ENCODE measurements around the gene TMEM127. TPM values are rescaled to one million over a fixed set of nuclear protein-coding genes. Genes with fewer than 3 reads are reported as not detected.

TMEM127 gene
- total RNA-seq, 2 donors from 2014 or later: 40.4 to 50.4 TPM

- no peaks in the 10 kb centered on the region for H3K27me3 ChIP-seq (replicated peaks; ENCODE audit: insufficient read depth)
- H3K9me3 ChIP-seq: no peaks in the 10 kb centered on the region
- 18% methylated on average over 9 of the region's 9 CpGs for WGBS
- TF ChIP-seq CTCF (IDR thresholded peaks at IDR 0.05) (no peak), POLR2A (IDR thresholded peaks at IDR 0.05) (no peak), POLR2AphosphoS5 (IDR thresholded peaks at IDR 0.05) (no peak)
- peaks cover 8% of the 10 kb centered on the region for H3K4me1 ChIP-seq (replicated peaks)
- peaks cover 7 to 16% of the 10 kb centered on the region in 2 donors for H3K36me3 ChIP-seq
- intact Hi-C loops (cut with DNase I): loop anchor here (2.0 to 10.0 kb wide), 2 partner anchors 39 to 199 kb away; partner anchors contain the start of genes CIAO1 and NEURL3
- H3K4me3 ChIP-seq: peak overlapping the region; percentile 67 to 72
- peak overlapping the region; percentile 72 to 77 for H3K27ac ChIP-seq
- DNase-seq (ENCODE audit: low spot score): no peak
Measured at GRCh38 chr2:96305979-96306308, 40.1 kb upstream of the TMEM127 start.

GRCh38 chr2:96305091-96305978 lies 39.5 kb upstream of the TMEM127 start, which contains the start of gene SNRNP200:
SNRNP200 (minus strand) TSS chr2:96305546; CDS start chr2:96305437, 109 bp downstream.
- H3K9me3 ChIP-seq: no peaks in the 10 kb centered on the region
- H3K36me3 ChIP-seq: peaks cover 13 to 16% of the 10 kb centered on the region in 2 donors
- WGBS: under 1% methylated on average over 61 of the region's 61 CpGs
- peak within 1 kb of the TSS; percentile 67 to 72 for H3K4me3 ChIP-seq
- TF ChIP-seq CTCF (IDR thresholded peaks at IDR 0.05) (peak in 1 of 4 experiments; percentile 24), POLR2AphosphoS5 (IDR thresholded peaks at IDR 0.05) (peak; percentile 96), POLR2A (IDR thresholded peaks at IDR 0.05) (peak; percentile 62)
- H3K27me3 ChIP-seq (replicated peaks; ENCODE audit: insufficient read depth): no peaks in the 10 kb centered on the region
- DNase-seq (ENCODE audit: low spot score): peak; percentile 84
- intact Hi-C loops (cut with DNase I): loop anchor here (2.0 to 10.0 kb wide), 2 partner anchors 39 to 199 kb away; partner anchors contain the start of genes CIAO1 and NEURL3
- H3K4me1 ChIP-seq (replicated peaks): peaks cover 8% of the 10 kb centered on the region
- peak within 1 kb of the TSS; percentile 72 to 77 for H3K27ac ChIP-seq

- peaks cover 8% of the 10 kb centered on the region for H3K4me1 ChIP-seq (replicated peaks)
- 58% methylated on average over 11 of the region's 11 CpGs for WGBS
Measured at GRCh38 chr2:96304606-96305005, 38.8 kb upstream of the TMEM127 start.

GRCh38 chr2:96301865-96302264 lies 36.1 kb upstream of the TMEM127 start:
- intact Hi-C loops (cut with DNase I): loop anchor here (10.0 kb wide), 1 partner anchor 203 kb away; the partner anchor contains the start of gene NEURL3
- Histone ChIP-seq H3K36me3 (peaks cover 20 to 34% of the 10 kb centered on the region in 2 donors), H3K9me3 (no peaks in the 10 kb centered on the region), H3K27ac (no peak overlapping the region), H3K4me3 (no peak overlapping the region), H3K27me3 (replicated peaks; ENCODE audit: insufficient read depth) (no peaks in the 10 kb centered on the region), H3K4me1 (replicated peaks) (peaks cover 8% of the 10 kb centered on the region)
- DNase-seq (ENCODE audit: low spot score): no peak
- no peak for TF ChIP-seq POLR2A (IDR thresholded peaks at IDR 0.05)
- TF ChIP-seq POLR2AphosphoS5 (IDR thresholded peaks at IDR 0.05): no peak
- TF ChIP-seq CTCF (IDR thresholded peaks at IDR 0.05): no peak
- 77% methylated on average over 1 of the region's 1 CpG for WGBS

More at GRCh38 chr2:96304606-96305005, 38.8 kb upstream of the TMEM127 start:
- TF ChIP-seq POLR2A (IDR thresholded peaks at IDR 0.05) (no peak), POLR2AphosphoS5 (IDR thresholded peaks at IDR 0.05) (no peak), CTCF (IDR thresholded peaks at IDR 0.05) (no peak)
- no peak for DNase-seq (ENCODE audit: low spot score)
- Histone ChIP-seq H3K4me3 (peak overlapping the region; percentile 67 to 72), H3K27me3 (replicated peaks; ENCODE audit: insufficient read depth) (no peaks in the 10 kb centered on the region), H3K9me3 (no peaks in the 10 kb centered on the region), H3K36me3 (peaks cover 13 to 17% of the 10 kb centered on the region in 2 donors), H3K27ac (peak overlapping the region in 1 of 2 donors; percentile 72)
- intact Hi-C loops (cut with DNase I): loop anchor here (2.0 to 10.0 kb wide), 2 partner anchors 38 to 200 kb away; partner anchors contain the start of genes CIAO1 and NEURL3
